DMS79 (cell line): ENCODE measurements around the gene DNAH5.

ENCODE experiments used
- DNase-seq: peaks from one replicate; lab custom pipeline; 2025; lab: John Stamatoyannopoulos, UW

DNAH5 gene

GRCh38 chr5:13700626-13701025, 243.9 kb downstream of the DNAH5 start:
- no peak for DNase-seq

- no peak for DNase-seq
Observed at GRCh38 chr5:13698885-13699284, 245.6 kb downstream of the DNAH5 start.

GRCh38 chr5:13695076-13695712, 249.3 kb downstream of the DNAH5 start:
- DNase-seq, result no peak

- DNase-seq, result no peak
Observed at GRCh38 chr5:13692172-13692571, 252.3 kb downstream of the DNAH5 start.

- DNase-seq, result no peak
Observed at GRCh38 chr5:13676531-13676930, 268.0 kb downstream of the DNAH5 start.

- DNase-seq, result no peak
Observed at GRCh38 chr5:13674391-13674790, 270.1 kb downstream of the DNAH5 start.

- DNase-seq, result no peak
Observed at GRCh38 chr5:13673511-13673910, 271.0 kb downstream of the DNAH5 start.

- DNase-seq, result no peak
Observed at GRCh38 chr5:13664377-13664776, 280.1 kb downstream of the DNAH5 start.

- no peak for DNase-seq
Observed at GRCh38 chr5:13662626-13663025, 281.9 kb downstream of the DNAH5 start.

- DNase-seq, result no peak
Observed at GRCh38 chr5:13661272-13661671, 283.2 kb downstream of the DNAH5 start.

- DNase-seq, result no peak
Observed at GRCh38 chr5:13660072-13660471, 284.4 kb downstream of the DNAH5 start.

- no peak for DNase-seq
Observed at GRCh38 chr5:13659391-13659790, 285.1 kb downstream of the DNAH5 start.

- DNase-seq, result no peak
Observed at GRCh38 chr5:13658761-13659160, 285.7 kb downstream of the DNAH5 start.

GRCh38 chr5:13658152-13658551, 286.3 kb downstream of the DNAH5 start:
- DNase-seq, result no peak

- no peak for DNase-seq
Observed at GRCh38 chr5:13653709-13654108, 290.8 kb downstream of the DNAH5 start.

GRCh38 chr5:13649656-13650055, 294.8 kb downstream of the DNAH5 start:
- DNase-seq, result no peak

GRCh38 chr5:13648822-13649221, 295.7 kb downstream of the DNAH5 start:
- DNase-seq, result no peak

GRCh38 chr5:13643734-13644133, 300.8 kb downstream of the DNAH5 start:
- no peak for DNase-seq

GRCh38 chr5:13643196-13643595, 301.3 kb downstream of the DNAH5 start:
- no peak for DNase-seq
